ENCODE results near the gene RNF31. TPM values are rescaled to one million over a fixed set of nuclear protein-coding genes. Genes with fewer than 3 reads are reported as not detected.
"Not testable (repeated sequence)": the region's sequence is repeated elsewhere in the genome, so short reads cannot be mapped to it uniquely, and the experiment has no call there.

RNF31 gene
- total RNA-seq, 1 donor: 103 TPM

DNA sequence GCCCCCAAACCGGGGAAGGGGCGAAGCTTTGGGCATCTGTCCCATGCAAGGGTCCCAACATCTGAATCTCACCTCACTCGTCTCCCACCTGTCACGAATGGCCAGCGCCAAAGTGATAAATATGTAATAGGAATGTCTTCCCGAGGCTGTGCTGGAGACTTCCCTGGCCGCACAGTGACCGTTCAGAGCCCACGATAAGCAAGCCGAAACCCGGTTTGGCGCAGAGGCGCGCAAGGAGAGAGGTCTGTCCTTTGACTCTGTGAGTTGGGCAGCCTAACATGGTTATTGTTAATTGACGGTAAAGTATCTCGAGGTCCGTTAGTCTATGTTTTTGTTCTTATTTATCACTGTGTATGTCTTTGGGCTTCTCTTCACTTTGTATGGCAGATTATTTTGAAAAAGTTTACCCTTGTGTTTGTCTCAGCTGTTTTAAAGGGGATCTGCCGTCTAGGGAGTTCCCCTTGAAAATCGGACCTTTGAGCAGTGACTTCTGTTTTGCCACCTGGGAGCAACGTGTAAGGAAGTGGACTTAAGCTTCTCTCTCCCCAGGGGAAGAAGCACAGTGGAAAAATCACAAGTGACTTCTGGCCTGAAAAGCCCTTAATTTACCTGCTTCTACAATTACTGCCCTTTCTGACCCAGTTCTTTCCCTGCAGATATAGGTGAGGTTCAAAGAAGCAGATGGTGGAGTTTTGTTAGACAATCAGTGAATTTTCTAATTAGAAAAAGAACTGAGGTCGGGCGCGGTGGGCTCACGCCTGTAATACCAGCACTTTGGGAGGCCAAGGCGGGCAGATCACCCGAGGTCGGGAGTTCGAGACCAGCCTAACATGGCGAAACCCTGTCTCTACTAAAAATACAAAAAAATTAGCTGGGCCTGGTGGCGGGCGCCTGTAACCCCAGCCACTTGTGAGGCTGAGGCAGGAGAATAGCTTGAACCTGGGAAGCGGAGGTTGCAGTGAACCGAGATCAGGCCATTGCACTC lies 49.1 kb downstream of the RNF31 start:
- DNase-seq (ENCODE audit: low read depth in 2 of 3, low spot score in 2 of 3): peak in 1 of 3 donors; percentile 26

DNA sequence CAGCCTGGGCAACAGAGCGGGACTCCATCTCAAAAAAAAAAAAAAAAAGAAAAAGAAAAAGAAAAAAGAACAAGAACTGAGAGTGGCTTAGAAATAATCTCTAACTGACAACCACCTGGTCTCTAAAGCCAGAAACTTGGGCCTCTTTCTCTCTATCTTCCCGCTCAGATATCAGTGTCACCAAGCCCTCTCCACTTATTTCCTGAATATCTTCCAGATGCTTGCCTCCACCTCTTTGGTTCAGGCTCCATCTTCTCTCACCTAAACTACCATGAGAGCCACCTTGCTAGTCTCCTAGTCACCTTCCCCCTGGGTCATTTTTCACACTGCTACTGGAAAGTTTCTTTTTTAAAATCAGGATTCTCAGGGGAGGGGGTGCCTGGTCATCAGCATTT lies 49.8 kb downstream of the RNF31 start:
- DNase-seq (ENCODE audit: low read depth in 2 of 3, low spot score in 2 of 3): no peak

DNA sequence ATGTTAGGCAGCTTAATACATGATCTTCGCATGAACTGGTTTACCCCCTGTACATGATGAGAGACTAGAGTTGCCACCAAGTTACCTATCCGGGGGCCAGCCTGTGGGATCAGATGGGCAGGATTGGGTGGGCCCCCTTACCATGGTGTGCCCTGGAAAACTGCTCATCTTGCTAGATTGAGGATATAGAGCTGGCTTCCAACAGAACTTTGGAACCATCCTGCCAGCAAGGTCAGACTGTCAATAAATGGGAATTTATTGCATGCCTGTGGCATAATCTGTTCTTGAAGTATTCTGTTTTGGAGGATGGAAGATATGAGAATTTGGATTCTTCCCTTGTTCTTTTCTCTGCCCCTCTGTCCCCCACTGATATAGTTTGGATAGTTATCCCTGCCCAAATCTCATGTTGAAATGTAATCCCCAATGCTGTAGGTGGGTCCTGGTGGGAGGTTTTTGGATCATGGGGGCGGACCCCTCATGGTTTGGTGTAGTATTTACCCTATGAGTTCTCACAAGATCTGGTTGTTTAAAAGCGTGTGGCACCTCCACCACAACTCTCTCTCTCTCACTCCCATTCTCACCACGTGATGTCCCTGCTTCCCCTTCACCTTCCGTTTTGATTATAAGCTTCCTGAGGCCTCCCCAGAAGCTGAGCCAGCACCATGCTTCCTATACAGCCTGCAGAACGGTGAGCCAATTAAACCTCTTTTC lies 51.7 kb downstream of the RNF31 start:
- no peak for DNase-seq (ENCODE audit: low read depth in 2 of 3, low spot score in 2 of 3)

DNA sequence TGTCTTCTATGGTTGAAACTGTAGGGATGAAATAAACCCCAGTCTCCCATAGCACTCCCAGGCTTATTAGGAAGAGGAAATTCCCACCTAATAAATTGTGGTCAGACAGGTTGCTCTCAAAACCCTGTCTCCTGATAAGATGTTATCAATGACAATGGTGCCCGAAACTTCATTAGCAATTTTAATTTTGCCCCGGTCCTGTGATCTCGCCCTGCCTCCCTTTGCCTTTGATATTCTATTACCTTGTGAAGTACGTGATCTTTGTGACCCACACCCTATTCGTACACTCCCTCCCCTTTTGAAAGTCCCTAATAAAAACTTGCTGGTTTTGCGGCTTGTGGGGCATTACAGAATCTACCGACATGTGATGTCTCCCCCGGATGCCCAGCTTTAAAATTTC lies 55.2 kb downstream of the RNF31 start:
- DNase-seq (ENCODE audit: low read depth in 2 of 3, low spot score in 2 of 3): not testable (repeated sequence)

- not testable (repeated sequence) for DNase-seq (ENCODE audit: low read depth in 2 of 3, low spot score in 2 of 3)
Measured at GRCh38 chr14:24203249-24203886, 56.1 kb downstream of the RNF31 start.

GRCh38 chr14:24204163-24205146 lies 57.2 kb downstream of the RNF31 start:
- DNase-seq (ENCODE audit: low read depth in 2 of 3, low spot score in 2 of 3): no peak

DNA sequence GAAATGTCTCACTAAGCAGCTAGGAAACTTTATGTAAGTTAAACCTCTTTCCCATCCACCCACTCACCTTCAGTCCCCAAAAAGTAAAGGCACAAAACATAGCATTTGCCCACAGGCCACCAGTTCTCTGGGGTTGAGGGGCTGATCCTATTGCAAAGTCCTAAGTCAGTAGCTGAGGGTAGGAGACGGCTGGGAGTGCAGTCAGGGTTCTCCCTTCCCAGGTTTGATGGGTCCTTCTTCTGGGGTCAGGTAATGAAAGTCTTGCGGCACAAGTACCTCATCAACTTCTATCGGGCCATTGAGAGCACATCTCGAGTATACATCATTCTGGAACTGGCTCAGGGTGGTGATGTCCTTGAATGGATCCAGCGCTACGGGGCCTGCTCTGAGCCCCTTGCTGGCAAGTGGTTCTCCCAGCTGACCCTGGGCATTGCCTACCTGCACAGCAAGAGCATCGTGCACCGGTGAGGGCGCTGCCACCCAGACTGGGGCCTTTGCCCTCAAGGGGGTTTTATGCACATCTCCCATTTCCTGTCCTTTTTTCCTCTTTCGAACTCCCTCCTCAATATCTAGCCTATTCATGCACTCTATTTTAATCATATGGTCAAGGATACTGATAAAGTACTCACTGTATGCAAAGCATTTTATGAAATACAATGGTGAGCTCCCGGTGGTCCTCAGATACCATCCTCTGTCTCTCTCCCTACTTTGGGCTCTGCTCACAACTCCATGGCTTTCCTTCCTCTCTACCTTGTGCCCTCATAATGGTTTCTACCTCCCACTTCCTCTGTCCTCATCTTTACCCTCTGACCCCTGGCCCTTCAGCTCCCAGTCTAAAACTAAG lies 59.2 kb downstream of the RNF31 start:
- DNase-seq (ENCODE audit: low read depth in 2 of 3, low spot score in 2 of 3): no peak

DNA sequence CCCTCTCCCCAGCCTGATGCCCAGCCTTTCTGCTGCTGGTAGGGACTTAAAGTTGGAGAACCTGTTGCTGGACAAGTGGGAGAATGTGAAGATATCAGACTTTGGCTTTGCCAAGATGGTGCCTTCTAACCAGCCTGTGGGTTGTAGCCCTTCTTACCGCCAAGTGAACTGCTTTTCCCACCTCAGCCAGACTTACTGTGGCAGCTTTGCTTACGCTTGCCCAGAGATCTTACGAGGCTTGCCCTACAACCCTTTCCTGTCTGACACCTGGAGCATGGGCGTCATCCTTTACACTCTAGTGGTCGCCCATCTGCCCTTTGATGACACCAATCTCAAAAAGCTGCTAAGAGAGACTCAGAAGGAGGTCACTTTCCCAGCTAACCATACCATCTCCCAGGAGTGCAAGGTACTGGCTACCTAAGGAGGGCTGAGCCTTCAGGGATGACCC lies 59.8 kb downstream of the RNF31 start:
- no peak for DNase-seq (ENCODE audit: low read depth in 2 of 3, low spot score in 2 of 3)

DNA sequence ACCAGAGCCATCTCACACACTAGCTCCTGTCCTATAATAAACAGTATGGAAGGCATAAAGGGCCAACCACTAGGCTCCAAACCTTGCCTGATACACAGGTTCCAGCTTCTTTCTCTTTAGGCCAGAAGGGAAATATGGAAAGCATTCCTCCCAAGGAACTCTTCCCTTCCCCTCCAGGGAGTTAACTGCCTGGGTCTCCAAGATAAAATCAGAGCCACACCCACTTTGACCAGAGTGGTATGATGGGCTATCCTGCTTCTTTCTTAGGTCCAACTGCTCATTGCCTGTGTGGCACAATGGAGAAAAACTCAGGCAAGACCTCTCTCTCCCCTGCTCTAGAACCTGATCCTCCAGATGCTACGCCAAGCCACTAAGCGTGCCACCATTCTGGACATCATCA lies 60.3 kb downstream of the RNF31 start:
- no peak for DNase-seq (ENCODE audit: low read depth in 2 of 3, low spot score in 2 of 3)

Small RNA genes within 50 kb of the gene (small RNA-seq; reads per million reads assigned to genes)
- not detected for gene AL136295.4
- 0.34 reads per million for gene CHMP4A
- gene IPO4: not detected
- not detected for gene IRF9
- not detected for gene RNA5SP383

Other genes starting within 250 kb of the RNF31 start
- 44.4 TPM for gene DHRS4, start 193.7 kb upstream of the RNF31 start, total RNA-seq
- gene DHRS4L2, start 158.6 kb upstream of the RNF31 start, total RNA-seq: 26.9 TPM
- gene CARMIL3, start 95.5 kb upstream of the RNF31 start, total RNA-seq: 1.3 TPM
- gene CPNE6, start 75.9 kb upstream of the RNF31 start, total RNA-seq: not detected
- gene PCK2, start 53.2 kb upstream of the RNF31 start, total RNA-seq: 24.8 TPM
- 138 TPM for gene DCAF11, start 32.7 kb upstream of the RNF31 start, total RNA-seq
- 5.7 TPM for gene NRL, start 32.5 kb upstream of the RNF31 start, total RNA-seq
- 2.7 TPM for gene FITM1, start 16.8 kb upstream of the RNF31 start, total RNA-seq
- gene PSME1, start 11.3 kb upstream of the RNF31 start, total RNA-seq: 153 TPM
- gene EMC9, start 5.9 kb upstream of the RNF31 start, total RNA-seq: 14.3 TPM
- 38.0 TPM for gene PSME2, start 888 bp upstream of the RNF31 start, total RNA-seq
- gene IRF9, start 13.8 kb downstream of the RNF31 start, total RNA-seq: 112 TPM
- gene REC8, start 24.6 kb downstream of the RNF31 start, total RNA-seq: 47.1 TPM
- 59.8 TPM for gene IPO4, start 41.3 kb downstream of the RNF31 start, total RNA-seq
- 64.9 TPM for gene TM9SF1, start 47.9 kb downstream of the RNF31 start, total RNA-seq
- under 0.01 TPM for gene TSSK4, start 58.2 kb downstream of the RNF31 start, total RNA-seq
- 13.7 TPM for gene CHMP4A, start 66.0 kb downstream of the RNF31 start, total RNA-seq
- 21.5 TPM for gene MDP1, start 68.6 kb downstream of the RNF31 start, total RNA-seq
- gene NEDD8, start 84.9 kb downstream of the RNF31 start, total RNA-seq: 55.2 TPM
- gene GMPR2, start 85.4 kb downstream of the RNF31 start, total RNA-seq: 78.9 TPM
- 65.4 TPM for gene TINF2, start 95.1 kb downstream of the RNF31 start, total RNA-seq
- gene TGM1, start 115.7 kb downstream of the RNF31 start, total RNA-seq: 1.1 TPM
- 36.9 TPM for gene RABGGTA, start 124.1 kb downstream of the RNF31 start, total RNA-seq
- gene DHRS1, start 152.3 kb downstream of the RNF31 start, total RNA-seq: 31.0 TPM
- 28.8 TPM for gene NOP9, start 152.4 kb downstream of the RNF31 start, total RNA-seq
- gene CIDEB, start 160.5 kb downstream of the RNF31 start, total RNA-seq: 20.2 TPM
- 15.1 TPM for gene LTB4R2, start 162.6 kb downstream of the RNF31 start, total RNA-seq
- gene LTB4R, start 164.0 kb downstream of the RNF31 start, total RNA-seq: 13.5 TPM
- 3.8 TPM for gene ADCY4, start 187.6 kb downstream of the RNF31 start, total RNA-seq
- 20.2 TPM for gene RIPK3, start 192.5 kb downstream of the RNF31 start, total RNA-seq
- gene NFATC4, start 220.7 kb downstream of the RNF31 start, total RNA-seq: 0.54 TPM